Trophoblast cell (in vitro differentiated cells and primary cell): Measurements from ENCODE around the gene C6orf62. TPM values are rescaled to one million over a fixed set of nuclear protein-coding genes. Genes with fewer than 3 reads are reported as not detected.
"Not testable (repeated sequence)": the region's sequence is repeated elsewhere in the genome, so short reads cannot be mapped to it uniquely, and the experiment has no call there.

Source experiments
- DNase-seq, 2 donors: peaks; one replicate each; pipeline ENCODE4 v3.0.0-alpha.2; 2016
- H2AFZ ChIP-seq: 2 replicates; pipeline ENCODE4 v1.6.1; 2013; ENCODE audit warnings: low read length, moderate library complexity, mild to moderate bottlenecking; ENCODE audit not compliant: insufficient read depth, poor library complexity
- H2AK5ac ChIP-seq: 2 replicates; pipeline ENCODE4 v1.6.1; 2013; ENCODE audit warnings: mild to moderate bottlenecking, low read length
- H2BK120ac ChIP-seq: 2 replicates; pipeline ENCODE4 v1.6.1; 2013; ENCODE audit warnings: low read length, mild to moderate bottlenecking, moderate library complexity; ENCODE audit not compliant: insufficient read depth, poor library complexity
- H2BK12ac ChIP-seq: 2 replicates; pipeline ENCODE4 v1.6.1; 2013; ENCODE audit warnings: mild to moderate bottlenecking, low read length, moderate library complexity
- H2BK5ac ChIP-seq: 2 replicates; pipeline ENCODE4 v1.6.1; 2013; ENCODE audit warnings: low read length, low read depth, moderate library complexity, mild to moderate bottlenecking; ENCODE audit not compliant: poor library complexity
- H3K14ac ChIP-seq: 2 replicates; pipeline ENCODE4 v1.6.1; 2013; ENCODE audit warnings: mild to moderate bottlenecking, low read length
- H3K18ac ChIP-seq: 2 replicates; pipeline ENCODE4 v1.6.1; 2013; ENCODE audit warnings: mild to moderate bottlenecking, low read length
- H3K23ac ChIP-seq: 2 replicates; pipeline ENCODE4 v1.6.1; 2013; ENCODE audit warnings: low read length
- H3K27ac ChIP-seq: 2 replicates; pipeline ENCODE4 v1.5.1; 2013; ENCODE audit warnings: low read depth, mild to moderate bottlenecking, inconsistent platforms, low read length, moderate library complexity
- H3K27me3 ChIP-seq: 2 replicates; pipeline ENCODE4 v1.6.1; 2013; ENCODE audit warnings: inconsistent platforms, mild to moderate bottlenecking, low read length, moderate library complexity; ENCODE audit not compliant: insufficient read depth
- H3K36me3 ChIP-seq, 2 experiments: 1 replicate in 1 of 2; 2 replicates in 1 of 2; pipeline ENCODE4 v1.6.1; 2013; ENCODE audit warnings: low read length in 2 of 2, mild to moderate bottlenecking in 2 of 2, moderate library complexity in 1 of 2; ENCODE audit not compliant: insufficient read depth in 2 of 2, control insufficient read depth in 1 of 2
- H3K4ac ChIP-seq: 2 replicates; pipeline ENCODE4 v1.6.1; 2013; ENCODE audit warnings: low read depth, mild to moderate bottlenecking, low read length, moderate library complexity
- H3K4me1 ChIP-seq, 2 experiments: 1 replicate in 1 of 2; 2 replicates in 1 of 2; pipeline ENCODE4 v1.6.1; 2013; ENCODE audit warnings: low read length in 2 of 2, mild to moderate bottlenecking in 2 of 2, moderate library complexity in 1 of 2; ENCODE audit not compliant: insufficient read depth in 2 of 2, control insufficient read depth in 1 of 2
- H3K4me2 ChIP-seq: 2 replicates; pipeline ENCODE4 v1.6.1; 2013; ENCODE audit warnings: inconsistent platforms, mild to moderate bottlenecking, low read length, moderate library complexity
- H3K4me3 ChIP-seq: 2 replicates; pipeline ENCODE4 v1.5.1; 2013; ENCODE audit warnings: mild to moderate bottlenecking, low read depth, low read length, inconsistent platforms
- H3K79me1 ChIP-seq: one replicate; pipeline ENCODE4 v1.6.1; 2013; ENCODE audit warnings: low read length
- H3K79me2 ChIP-seq: 2 replicates; pipeline ENCODE4 v1.6.1; 2013; ENCODE audit warnings: low read length, mild to moderate bottlenecking; ENCODE audit not compliant: control insufficient read depth, insufficient read depth, poor library complexity
- H3K9ac ChIP-seq: 2 replicates; pipeline ENCODE4 v1.6.1; 2013; ENCODE audit warnings: mild to moderate bottlenecking, low read length
- H3K9me3 ChIP-seq: 2 replicates; pipeline ENCODE4 v1.6.1; 2013; ENCODE audit warnings: low read depth, mild to moderate bottlenecking, control low read depth, inconsistent platforms, low read length; ENCODE audit not compliant: insufficient read depth
- H4K12ac ChIP-seq: 2 replicates; pipeline ENCODE4 v1.6.1; 2013; ENCODE audit warnings: low read depth, mild to moderate bottlenecking, low read length, moderate library complexity
- H4K8ac ChIP-seq: 2 replicates; pipeline ENCODE4 v1.6.1; 2013; ENCODE audit warnings: low read depth, mild to moderate bottlenecking, low read length, moderate library complexity
- H4K91ac ChIP-seq: one replicate; pipeline ENCODE4 v1.6.1; 2013; ENCODE audit warnings: low read depth, mild to moderate bottlenecking, low read length, moderate library complexity
- WGBS: extraction: QIAGEN DNeasy Blood & Tissue Kit; methylation state at CpG from one replicate; pipeline ENCODE4 v1.1.7; 2013; ENCODE audit warnings: missing lambda C conversion rate; ENCODE audit not compliant: insufficient read length, insufficient coverage; ENCODE audit errors: extremely low coverage; 5-methylcytosine and 5-hydroxymethylcytosine counted together
- polyA plus RNA-seq: library from polyadenylated mRNA; stranded (reverse); fragments of 200-250 nt; gene quantifications from 2 replicates; pipeline ENCODE4 v1.2.3, GENCODE V29; 2013

Gene C6orf62
- polyA plus RNA-seq, result 91.4 and 91.7 TPM in 2 replicates

DNA sequence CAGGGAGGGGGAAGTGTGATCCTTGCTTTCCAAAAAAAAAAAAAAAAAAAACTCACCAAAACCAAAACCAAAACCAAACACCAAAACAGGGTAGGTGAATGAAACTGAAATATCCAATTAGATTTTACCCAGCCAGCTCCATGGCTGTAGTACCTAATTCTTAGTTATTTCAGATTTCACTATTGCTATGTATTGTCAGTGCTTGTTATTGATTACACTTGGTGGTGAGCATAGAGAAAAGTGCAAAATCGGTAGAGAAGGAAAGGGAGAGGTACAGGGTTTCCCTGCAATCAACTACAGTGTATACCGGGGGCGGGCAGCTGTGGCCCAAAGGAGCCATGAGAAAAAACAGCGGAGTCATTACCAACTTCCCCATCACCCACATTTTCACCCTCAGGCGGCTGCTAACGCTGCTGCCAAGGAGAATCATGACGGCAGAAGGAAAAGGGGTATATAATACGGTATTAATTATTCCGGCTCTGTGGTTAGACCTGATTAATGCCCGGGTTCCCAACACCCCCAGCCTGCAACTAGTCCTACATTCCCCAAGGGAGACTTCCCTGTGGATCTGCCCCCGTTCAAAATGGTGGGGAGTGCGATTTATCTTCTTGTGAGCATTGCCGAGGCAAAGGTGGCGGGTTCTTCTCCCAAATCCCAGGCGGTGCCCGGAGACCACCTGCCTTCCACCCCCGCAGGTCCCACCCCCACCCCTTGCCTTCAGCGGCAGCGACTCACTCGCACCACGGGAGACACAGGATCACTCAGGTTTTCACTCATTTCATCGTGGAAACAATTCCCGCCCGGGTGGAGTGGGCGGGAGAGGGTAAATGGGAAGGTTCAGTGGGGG lies at the start of gene C6orf62:
C6orf62 (minus strand) TSS at position 30 of the 847 bp plus-strand sequence. CDS start 486 bp downstream, outside the sequence.
- no CpG with 5 or more reads among the region's 25 CpGs for WGBS

DNA sequence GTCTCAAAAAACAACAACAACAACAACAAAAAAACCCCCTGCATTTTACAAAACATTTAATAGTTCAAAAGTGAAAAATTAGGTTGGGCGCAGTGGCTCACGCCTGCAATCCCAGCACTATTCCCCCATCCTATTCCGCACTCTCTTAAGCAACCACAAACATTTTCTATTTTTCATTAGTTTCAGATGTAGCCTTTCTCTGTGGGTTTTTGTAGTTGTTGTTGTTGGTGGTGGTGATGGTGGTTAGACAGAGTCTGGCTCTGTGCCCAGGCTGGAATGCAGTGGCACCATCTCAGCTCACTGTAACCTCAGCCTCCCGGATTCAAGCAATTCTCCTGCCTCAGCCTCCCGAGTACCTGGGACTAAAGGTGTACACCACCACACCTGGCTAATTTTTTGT lies 49.4 kb upstream of the C6orf62 start:
- Histone ChIP-seq H3K79me1 (no peaks in the 10 kb centered on the region), H3K27me3 (no peaks in the 10 kb centered on the region), H3K79me2 (no peaks in the 10 kb centered on the region), H3K14ac (no peak overlapping the region), H3K27ac (no peak overlapping the region), H3K36me3 (no peaks in the 10 kb centered on the region), H3K4ac (no peak overlapping the region), H3K4me3 (no peak overlapping the region), H2AFZ (no peak overlapping the region), H4K8ac (no peak overlapping the region), H3K23ac (no peak overlapping the region), H2BK12ac (no peak overlapping the region), H2AK5ac (no peak overlapping the region), H2BK5ac (no peak overlapping the region), H3K18ac (no peak overlapping the region), H3K4me1 (no peaks in the 10 kb centered on the region), H2BK120ac (no peak overlapping the region), H4K91ac (no peak overlapping the region), H3K4me2 (no peak overlapping the region), H3K9me3 (peaks cover 2% of the 10 kb centered on the region), H4K12ac (no peak overlapping the region), H3K9ac (no peak overlapping the region)
- DNase-seq, result no peak
- no CpG with 5 or more reads among the region's 5 CpGs for WGBS

More for the DNA sequence above, at the start of gene C6orf62:
- Histone ChIP-seq H3K4me1 (no peaks in the 10 kb centered on the region), H2BK5ac (no peak within 1 kb of the TSS), H2BK120ac (no peak within 1 kb of the TSS), H3K36me3 (peaks cover 10 to 11% of the 10 kb centered on the region in 2 experiments), H2AFZ (no peak within 1 kb of the TSS), H3K9me3 (no peaks in the 10 kb centered on the region), H3K14ac (no peak within 1 kb of the TSS), H3K9ac (peak within 1 kb of the TSS; percentile 95), H3K4me3 (peak within 1 kb of the TSS; percentile 93), H3K27ac (peak within 1 kb of the TSS; percentile 96), H2AK5ac (no peak within 1 kb of the TSS), H3K18ac (no peak within 1 kb of the TSS), H3K23ac (no peak within 1 kb of the TSS), H3K79me1 (peaks cover 11% of the 10 kb centered on the region), H3K4me2 (peak within 1 kb of the TSS; percentile 65), H4K12ac (no peak within 1 kb of the TSS), H3K79me2 (peaks cover 19% of the 10 kb centered on the region), H3K27me3 (no peaks in the 10 kb centered on the region), H4K8ac (peak within 1 kb of the TSS; percentile 91), H4K91ac (peak within 1 kb of the TSS; percentile 97), H3K4ac (peak within 1 kb of the TSS; percentile 97), H2BK12ac (no peak within 1 kb of the TSS)
- peak; percentile 29 to 59 for DNase-seq

DNA sequence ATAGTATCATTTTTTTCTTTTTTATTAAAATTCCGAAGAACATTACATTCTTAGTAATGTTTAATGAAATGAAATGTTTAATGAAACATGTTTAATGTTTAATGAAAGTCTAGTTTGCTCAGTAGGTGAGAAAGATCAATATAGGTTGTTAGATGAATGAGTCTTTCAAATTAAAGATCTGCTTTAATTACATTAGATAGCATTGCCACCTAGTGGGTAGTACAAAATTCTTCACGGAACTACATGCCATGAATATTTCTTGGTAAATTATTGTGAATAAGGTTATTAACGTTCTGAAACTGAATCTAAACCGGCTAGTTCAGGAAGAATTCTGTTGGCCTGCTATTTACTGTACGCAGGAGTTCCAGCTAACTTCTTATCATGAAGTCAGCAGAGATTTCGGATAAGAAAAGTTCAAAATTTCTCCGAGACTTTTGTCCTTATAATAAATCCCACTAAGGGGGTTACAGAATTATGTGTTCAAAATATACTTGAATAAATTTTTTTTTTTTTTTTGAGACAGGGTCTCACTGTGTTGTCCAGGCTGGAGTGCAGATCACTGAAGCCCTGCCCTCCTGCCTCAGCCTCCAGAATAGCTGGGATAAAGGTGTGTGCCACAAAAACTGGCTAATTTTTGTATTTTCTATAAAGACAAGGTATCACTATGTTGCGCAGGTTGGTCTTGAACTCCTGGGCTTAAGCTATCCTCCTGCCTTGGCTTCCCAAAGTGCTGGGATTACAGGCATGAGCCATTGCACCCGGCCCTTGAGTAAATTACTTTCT lies 47.9 kb upstream of the C6orf62 start:
- Histone ChIP-seq H3K27ac (no peak overlapping the region), H2AFZ (no peak overlapping the region), H3K79me1 (no peaks in the 10 kb centered on the region), H3K4me1 (no peaks in the 10 kb centered on the region), H3K36me3 (no peaks in the 10 kb centered on the region), H2BK12ac (no peak overlapping the region), H2BK120ac (no peak overlapping the region), H3K4me3 (no peak overlapping the region), H3K14ac (no peak overlapping the region), H3K18ac (no peak overlapping the region), H3K4ac (no peak overlapping the region), H3K4me2 (no peak overlapping the region), H3K9me3 (peaks cover 2% of the 10 kb centered on the region), H3K23ac (no peak overlapping the region), H2BK5ac (no peak overlapping the region), H2AK5ac (no peak overlapping the region), H3K9ac (no peak overlapping the region), H4K12ac (no peak overlapping the region), H4K8ac (no peak overlapping the region), H3K79me2 (no peaks in the 10 kb centered on the region), H3K27me3 (no peaks in the 10 kb centered on the region), H4K91ac (no peak overlapping the region)
- no CpG with 5 or more reads among the region's 9 CpGs for WGBS
- peak in 1 of 2 donors; percentile 39 for DNase-seq

DNA sequence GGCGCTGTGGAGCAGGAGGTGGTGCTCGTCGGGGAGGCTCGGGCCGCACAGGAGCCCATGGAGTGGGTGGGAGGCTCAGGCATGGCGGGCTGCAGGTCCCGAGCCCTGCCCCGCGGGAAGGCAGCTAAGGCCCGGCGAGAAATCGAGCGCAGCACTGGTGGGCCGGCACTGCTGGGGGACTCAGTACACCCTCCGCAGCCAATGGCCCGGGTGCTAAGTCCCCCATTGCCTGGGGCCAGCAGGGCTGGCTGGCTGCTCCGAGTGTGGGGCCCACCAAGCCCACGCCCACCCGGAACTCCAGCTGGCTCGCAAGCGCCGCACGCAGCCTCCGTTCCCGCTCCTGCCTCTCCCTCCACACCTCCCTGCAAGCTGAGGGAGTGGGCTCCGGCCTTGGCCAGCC lies 47.0 kb upstream of the C6orf62 start:
- H2BK120ac ChIP-seq, H4K91ac ChIP-seq, H3K14ac ChIP-seq, H3K27me3 ChIP-seq, H3K4me1 ChIP-seq, H2BK12ac ChIP-seq, H3K36me3 ChIP-seq, H3K9ac ChIP-seq, H3K9me3 ChIP-seq, H3K18ac ChIP-seq, H2AFZ ChIP-seq, H3K27ac ChIP-seq, H4K8ac ChIP-seq, H2AK5ac ChIP-seq, H3K23ac ChIP-seq, H3K79me2 ChIP-seq, H3K4me2 ChIP-seq, H4K12ac ChIP-seq, H3K4me3 ChIP-seq, DNase-seq, H3K4ac ChIP-seq, H2BK5ac ChIP-seq, H3K79me1 ChIP-seq: not testable (repeated sequence)
- WGBS, result no CpG with 5 or more reads among the region's 26 CpGs
